C4-2B (cell line): Measurements from ENCODE around the gene DRC1.

Source experiments
- H3K27ac ChIP-seq: fragments of 450-650 bp; 2 replicates; pipeline ENCODE4 v1.5.1; 2017
- ZFX ChIP-seq: fragments of 450-650 bp; IDR thresholded peaks from 2 replicates; pipeline ENCODE4 v1.6.1; 2017
- TF ChIP-seq, protein P1 (sequence below): fragments of 450-650 bp; conservative IDR thresholded peaks from 2 replicates; pipeline ENCODE4 v1.5.1; 2017; ENCODE audit warnings: mild to moderate bottlenecking

Gene DRC1

DNA sequence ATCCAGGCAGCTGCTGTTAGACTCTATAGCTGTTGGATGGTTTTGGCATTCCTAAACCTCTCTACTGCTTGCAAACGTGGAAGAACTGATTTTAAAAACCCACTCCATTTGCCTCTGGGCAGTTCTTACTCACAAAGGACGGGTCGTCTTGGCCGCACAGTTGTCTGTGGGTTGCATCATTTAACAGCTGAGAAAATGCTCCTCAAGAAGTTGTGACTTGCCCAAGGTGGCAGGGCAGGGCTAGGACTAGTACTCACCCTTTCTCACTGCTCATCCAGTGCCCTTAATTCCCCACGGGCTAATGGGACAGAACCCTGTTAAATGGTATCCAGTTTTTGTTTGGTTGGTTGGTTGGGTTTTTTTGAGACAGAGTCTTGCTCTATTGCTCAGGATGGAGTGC lies 997 bp upstream of the DRC1 start:
- TF ChIP-seq, protein P1, sequence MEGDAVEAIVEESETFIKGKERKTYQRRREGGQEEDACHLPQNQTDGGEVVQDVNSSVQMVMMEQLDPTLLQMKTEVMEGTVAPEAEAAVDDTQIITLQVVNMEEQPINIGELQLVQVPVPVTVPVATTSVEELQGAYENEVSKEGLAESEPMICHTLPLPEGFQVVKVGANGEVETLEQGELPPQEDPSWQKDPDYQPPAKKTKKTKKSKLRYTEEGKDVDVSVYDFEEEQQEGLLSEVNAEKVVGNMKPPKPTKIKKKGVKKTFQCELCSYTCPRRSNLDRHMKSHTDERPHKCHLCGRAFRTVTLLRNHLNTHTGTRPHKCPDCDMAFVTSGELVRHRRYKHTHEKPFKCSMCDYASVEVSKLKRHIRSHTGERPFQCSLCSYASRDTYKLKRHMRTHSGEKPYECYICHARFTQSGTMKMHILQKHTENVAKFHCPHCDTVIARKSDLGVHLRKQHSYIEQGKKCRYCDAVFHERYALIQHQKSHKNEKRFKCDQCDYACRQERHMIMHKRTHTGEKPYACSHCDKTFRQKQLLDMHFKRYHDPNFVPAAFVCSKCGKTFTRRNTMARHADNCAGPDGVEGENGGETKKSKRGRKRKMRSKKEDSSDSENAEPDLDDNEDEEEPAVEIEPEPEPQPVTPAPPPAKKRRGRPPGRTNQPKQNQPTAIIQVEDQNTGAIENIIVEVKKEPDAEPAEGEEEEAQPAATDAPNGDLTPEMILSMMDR = no peak
- no peak for TF ChIP-seq ZFX
- H3K27ac ChIP-seq = no peak overlapping the region

DNA sequence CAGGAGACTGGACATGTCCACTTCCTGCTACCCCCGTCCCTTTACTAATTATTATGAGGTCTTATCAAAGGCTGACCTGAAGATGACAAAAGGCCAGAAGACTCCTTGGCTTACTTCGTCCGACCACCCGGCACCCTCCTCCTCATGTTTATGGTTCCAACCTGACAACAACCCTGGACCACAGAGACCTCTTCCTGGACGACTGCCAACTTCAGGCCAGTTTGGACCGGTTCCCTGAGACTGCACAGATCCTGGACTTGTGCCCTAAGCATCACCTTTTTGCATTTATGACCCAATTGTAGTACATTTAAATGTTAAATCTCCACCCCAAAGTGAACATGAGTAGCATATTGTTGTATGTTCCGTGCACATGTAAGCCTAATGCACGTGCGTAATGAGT lies 5.8 kb downstream of the DRC1 start:
- TF ChIP-seq, protein P1 = no peak
- TF ChIP-seq ZFX = no peak
- H3K27ac ChIP-seq = no peak overlapping the region

DNA sequence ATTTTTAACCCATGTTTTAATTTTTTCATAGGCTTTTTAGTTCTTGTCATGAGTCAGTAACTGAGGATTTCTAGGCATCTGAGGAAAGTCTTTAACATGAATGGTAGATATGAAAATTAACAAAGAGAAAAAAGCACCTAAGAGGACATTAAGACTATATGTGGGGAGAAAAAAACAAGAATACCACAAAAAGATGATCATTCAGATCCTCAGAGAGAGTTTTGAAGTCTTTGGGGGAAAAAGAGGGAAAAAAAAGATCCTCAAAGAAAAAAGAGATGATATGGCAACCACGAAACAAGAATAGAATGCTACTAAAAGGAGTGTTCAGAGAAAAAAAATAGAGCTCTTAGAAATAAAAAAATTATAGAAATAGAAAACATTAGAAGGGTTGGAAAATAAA lies 8.1 kb downstream of the DRC1 start:
- no peak overlapping the region for H3K27ac ChIP-seq
- TF ChIP-seq, protein P1 = no peak
- TF ChIP-seq ZFX = no peak

DNA sequence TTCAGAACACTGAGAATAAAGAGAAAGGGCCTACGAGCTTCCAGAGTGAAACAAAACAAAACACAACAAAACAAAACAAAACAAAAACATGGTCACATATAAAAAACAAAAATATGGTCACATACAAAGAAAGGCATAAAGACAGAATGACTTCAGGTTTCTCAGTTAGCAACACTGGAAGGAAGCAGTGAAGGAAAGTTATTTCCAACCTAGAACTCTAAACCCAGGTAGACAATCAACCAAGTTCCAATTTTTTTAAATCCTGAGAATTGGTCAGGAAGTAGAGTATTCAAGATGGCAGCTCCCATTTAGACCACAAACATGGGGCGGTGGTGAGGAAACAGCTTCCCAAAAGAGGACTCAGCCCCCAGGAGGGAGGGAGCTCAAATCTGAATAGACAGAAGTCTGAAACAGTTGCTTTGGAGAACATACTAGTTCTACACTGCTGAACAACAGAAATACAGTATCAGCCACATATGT lies 9.1 kb downstream of the DRC1 start:
- no peak for TF ChIP-seq ZFX
- TF ChIP-seq, protein P1 = no peak
- no peak overlapping the region for H3K27ac ChIP-seq

DNA sequence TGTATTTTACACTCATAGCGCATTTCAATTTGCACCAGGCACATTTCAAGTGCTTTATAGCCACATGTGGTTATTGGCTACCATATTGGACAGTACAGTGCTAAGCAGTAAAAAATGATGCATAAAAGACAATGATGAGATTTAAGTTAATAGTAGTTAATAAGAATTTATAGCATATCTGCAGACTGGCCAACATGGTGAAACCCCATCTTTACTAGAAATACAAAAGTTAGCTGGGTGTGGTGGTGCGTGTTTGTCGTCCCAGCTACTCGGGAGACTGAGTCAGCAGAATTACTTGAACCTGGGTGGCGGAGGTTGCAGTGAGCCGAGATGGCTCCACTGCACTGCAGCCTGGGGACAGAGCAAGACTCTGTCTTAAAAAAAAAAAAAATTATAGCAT lies 9.7 kb downstream of the DRC1 start:
- no peak for TF ChIP-seq ZFX
- TF ChIP-seq, protein P1 = no peak
- H3K27ac ChIP-seq = no peak overlapping the region

DNA sequence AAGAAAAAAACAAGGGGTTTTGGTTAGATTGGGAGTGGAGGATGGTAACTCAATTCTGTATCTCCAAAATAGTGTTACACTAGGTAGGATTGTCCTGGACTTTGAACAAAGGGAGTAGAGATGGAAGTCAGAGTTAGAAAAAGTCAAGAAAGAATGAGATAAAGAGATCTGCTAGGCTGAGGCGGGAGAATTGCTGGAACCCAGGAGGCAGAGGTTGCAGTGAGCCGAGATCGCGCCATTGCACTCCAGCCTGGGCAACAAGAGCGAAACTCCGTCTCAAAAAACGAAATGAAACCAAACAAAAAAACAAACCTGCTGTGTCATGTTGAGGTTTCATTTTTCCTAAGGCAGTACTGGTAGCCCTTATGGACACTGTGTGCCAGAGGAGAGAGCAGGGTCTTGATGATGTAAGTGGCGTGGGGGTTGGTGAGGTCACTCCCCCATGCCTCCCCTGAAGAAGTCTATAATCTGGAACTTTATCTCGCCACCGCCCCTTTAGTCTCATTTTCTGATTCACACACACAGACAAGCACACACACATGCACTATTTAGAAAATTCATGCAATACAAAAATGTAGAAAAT lies 10.5 kb downstream of the DRC1 start:
- no peak overlapping the region for H3K27ac ChIP-seq
- TF ChIP-seq ZFX = no peak
- TF ChIP-seq, protein P1 = no peak

DNA sequence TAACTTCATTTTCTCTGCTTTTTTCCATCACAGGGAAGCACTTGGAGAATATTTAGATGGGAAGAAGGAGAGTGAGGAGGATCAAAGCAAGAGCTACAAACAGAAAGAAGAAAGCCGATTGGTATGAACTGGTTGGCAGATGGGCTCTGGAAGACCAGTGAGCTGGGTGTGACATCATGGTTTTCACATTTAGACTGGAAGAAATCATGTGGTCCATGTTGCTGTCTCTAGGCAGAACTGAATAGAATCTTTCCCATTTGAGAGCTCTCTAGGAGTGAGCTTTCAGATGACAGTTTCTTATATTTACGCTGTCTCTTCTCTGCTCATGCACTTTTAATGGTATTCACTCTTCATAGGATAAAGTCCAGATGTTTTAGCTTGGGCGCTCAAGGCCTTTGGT lies 12.6 kb downstream of the DRC1 start:
- no peak overlapping the region for H3K27ac ChIP-seq
- TF ChIP-seq ZFX = no peak
- TF ChIP-seq, protein P1 = no peak
